GM23338 (cell line): Measurements from ENCODE around the gene UBAC2. TPM values are rescaled to one million over a fixed set of nuclear protein-coding genes. Genes with fewer than 3 reads are reported as not detected.

Source experiments
- JUNB ChIP-seq: IDR thresholded peaks from one replicate; pipeline ENCODE4 v1.6.1; 2016; ENCODE audit warnings: antibody characterized with exemption; ENCODE audit not compliant: unreplicated experiment
- ZNF462 ChIP-seq: fragments of 250-450 bp; sonication (Bioruptor Pico); IDR thresholded peaks from 2 replicates; pipeline ENCODE4 v1.5.0; 2020; ENCODE audit warnings: mild to moderate bottlenecking, moderate library complexity
- microRNA counts: library from miRNA; unstranded; fragments of <30 nt; microRNA quantifications from one replicate; lab custom pipeline; 2017
- microRNA-seq: library from miRNA; unstranded; fragments of <30 nt; microRNA quantifications from one replicate; pipeline ENCODE4, GENCODE V29; 2017
- polyA plus RNA-seq: library from polyadenylated mRNA; unstranded; fragments of >200 nt; fragmentation: Nextera tagmentation; extraction: Ambion mirVana; gene quantifications from 2 replicates; pipeline ENCODE4 v1.2.1, GENCODE V29; 2016
- small RNA-seq: library from RNA; depleted of rRNA; stranded (forward); fragments of <200 nt; gene quantifications from one replicate; pipeline ENCODE3, GENCODE V24; 2014; ENCODE audit warnings: low replicate concordance
- total RNA-seq: library from RNA; depleted of rRNA; stranded (reverse); fragments of >200 nt; shearing (Covaris generic); gene quantifications from 2 replicates; pipeline ENCODE4 v1.2.3, GENCODE V29; 2014; rRNA removed

UBAC2 gene
- total and polyA plus RNA-seq, 2 experiments from 2014 or later, result 37.9 to 76.9 TPM

GRCh38 chr13:99435998-99436397 is 235.3 kb downstream of the UBAC2 start (continued):
- TF ChIP-seq ZNF462 (CRISPR knock-in tag) (no peak), JUNB (no peak)

MicroRNAs within 50 kb of the gene (microRNA counts, 767-probe panel; counts per million panel counts)
- microRNA hsa-miR-623 (lab: Ali Mortazavi, UCI), result not detected

Small RNA genes within 50 kb of the gene (microRNA-seq; reads per million reads assigned to microRNA genes)
- not detected for gene MIR623

Small RNA genes within 50 kb of the gene (small RNA-seq; reads per million reads assigned to genes)
- gene MIR623, result not detected
- gene RN7SKP9, result 0.12 reads per million

Other genes with a start within 250 kb of the UBAC2 start
- 34.9 and 57.7 TPM in 2 replicates for gene DOCK9, start 222.8 kb upstream of the UBAC2 start, total RNA-seq
- 7.3 and 8.5 TPM in 2 replicates for gene DOCK9, start 222.8 kb upstream of the UBAC2 start, polyA plus RNA-seq
- not detected in 2 replicates for gene GPR18, start 57.5 kb downstream of the UBAC2 start, total RNA-seq
- gene GPR18, start 57.5 kb downstream of the UBAC2 start, polyA plus RNA-seq, result 2.6 and 3.0 TPM in 2 replicates
- not detected in 2 replicates for gene GPR183, start 106.5 kb downstream of the UBAC2 start, total RNA-seq
- gene GPR183, start 106.5 kb downstream of the UBAC2 start, polyA plus RNA-seq, result 0.78 and 0.92 TPM in 2 replicates